Uterus (tissue), 2 donors: ENCODE measurements around the gene OR2B2.

Experiments
- POLR2A ChIP-seq, 2 donors: fragments of 450-650 bp; IDR thresholded peaks; one replicate each; pipeline ENCODE4 v1.6.1; 2016; ENCODE audit warnings: antibody characterized with exemption in 2 of 2, mild to moderate bottlenecking in 1 of 2, moderate library complexity in 1 of 2
- TF ChIP-seq, protein P1 (sequence below), 4 experiments: fragments of 200-600 bp in 2 of 4; fragments of 450-650 bp in 2 of 4; sonication (generic) in 2 of 4; IDR thresholded peaks; one replicate each; pipeline ENCODE4 v1.5.1; 2016 to 2019; ENCODE audit warnings: antibody characterized with exemption in 4 of 4, mild to moderate bottlenecking in 2 of 4, moderate library complexity in 1 of 4

DNA sequence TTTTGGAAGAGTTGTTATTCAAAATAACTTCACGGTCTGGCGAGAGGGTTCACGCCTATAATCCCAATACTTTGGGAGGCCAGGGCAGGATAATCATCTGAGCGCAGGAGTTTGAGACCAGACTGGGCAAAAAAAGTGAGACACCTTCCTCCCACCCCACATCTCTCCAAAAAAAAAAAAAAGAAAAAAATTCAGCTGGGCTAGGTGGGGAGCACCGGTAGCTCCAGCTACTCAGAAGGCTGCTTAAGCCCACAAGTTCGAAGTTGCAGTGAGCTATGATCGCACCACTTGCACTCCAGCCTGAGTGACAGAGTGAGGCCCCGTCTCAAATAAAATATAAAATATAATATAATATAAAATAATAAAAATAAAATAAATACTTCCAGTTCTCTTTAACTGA, 10.4 kb downstream of the OR2B2 start:
- TF ChIP-seq, protein P1, sequence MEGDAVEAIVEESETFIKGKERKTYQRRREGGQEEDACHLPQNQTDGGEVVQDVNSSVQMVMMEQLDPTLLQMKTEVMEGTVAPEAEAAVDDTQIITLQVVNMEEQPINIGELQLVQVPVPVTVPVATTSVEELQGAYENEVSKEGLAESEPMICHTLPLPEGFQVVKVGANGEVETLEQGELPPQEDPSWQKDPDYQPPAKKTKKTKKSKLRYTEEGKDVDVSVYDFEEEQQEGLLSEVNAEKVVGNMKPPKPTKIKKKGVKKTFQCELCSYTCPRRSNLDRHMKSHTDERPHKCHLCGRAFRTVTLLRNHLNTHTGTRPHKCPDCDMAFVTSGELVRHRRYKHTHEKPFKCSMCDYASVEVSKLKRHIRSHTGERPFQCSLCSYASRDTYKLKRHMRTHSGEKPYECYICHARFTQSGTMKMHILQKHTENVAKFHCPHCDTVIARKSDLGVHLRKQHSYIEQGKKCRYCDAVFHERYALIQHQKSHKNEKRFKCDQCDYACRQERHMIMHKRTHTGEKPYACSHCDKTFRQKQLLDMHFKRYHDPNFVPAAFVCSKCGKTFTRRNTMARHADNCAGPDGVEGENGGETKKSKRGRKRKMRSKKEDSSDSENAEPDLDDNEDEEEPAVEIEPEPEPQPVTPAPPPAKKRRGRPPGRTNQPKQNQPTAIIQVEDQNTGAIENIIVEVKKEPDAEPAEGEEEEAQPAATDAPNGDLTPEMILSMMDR (IDR thresholded peaks at IDR 0.05) = no peak
- no peak for TF ChIP-seq POLR2A (IDR thresholded peaks at IDR 0.05)
